CD4-positive, alpha-beta T cell treated with Interleukin-6 for 4 hours (primary cell): Measurements from ENCODE around the gene SHH.

Experiments used
- DNase-seq: peaks from one replicate; pipeline ENCODE4 v3.0.0-alpha.2; 2020; ENCODE audit warnings: mixed read lengths

Gene SHH

DNA sequence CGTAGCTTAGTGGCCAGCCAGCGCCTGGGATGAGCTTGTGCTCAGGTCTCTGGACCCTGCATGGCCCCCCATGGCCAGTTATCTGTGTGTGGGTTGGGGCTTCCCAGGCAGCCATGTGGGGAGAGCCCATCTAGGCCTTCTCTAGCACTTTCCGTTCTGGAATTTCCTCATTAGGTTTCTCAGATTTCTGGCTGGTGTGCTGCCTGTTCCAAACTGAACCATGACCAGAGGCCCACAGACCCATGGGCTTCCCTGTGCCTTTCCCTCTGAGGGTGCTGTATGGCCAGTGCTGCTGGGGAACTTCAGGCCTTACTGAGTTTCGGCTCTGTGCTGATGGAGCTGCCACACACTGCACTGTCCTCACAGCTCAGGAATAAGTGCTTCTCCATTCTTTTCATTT, 50.2 kb downstream of the SHH start:
- no peak for DNase-seq

DNA sequence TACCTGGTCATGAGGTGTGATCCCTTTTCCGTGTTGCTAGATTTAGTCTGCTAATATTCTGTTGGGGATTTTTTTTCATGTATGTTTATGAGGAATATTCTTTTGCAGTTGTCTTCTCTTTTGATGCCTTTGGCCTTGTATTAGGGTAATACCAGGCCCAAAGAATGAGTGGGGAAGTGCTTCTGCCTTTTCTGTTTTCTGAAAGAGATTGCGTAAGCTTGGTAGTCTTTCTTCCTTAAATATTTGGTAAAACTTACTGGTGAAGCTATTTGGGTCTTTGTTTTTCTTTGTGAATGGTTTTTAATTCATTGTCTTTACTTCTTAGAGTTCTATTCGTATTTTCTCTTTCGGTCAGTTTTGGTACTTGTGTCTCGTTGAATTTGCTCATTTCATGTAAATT, 51.1 kb downstream of the SHH start:
- no peak for DNase-seq

DNA sequence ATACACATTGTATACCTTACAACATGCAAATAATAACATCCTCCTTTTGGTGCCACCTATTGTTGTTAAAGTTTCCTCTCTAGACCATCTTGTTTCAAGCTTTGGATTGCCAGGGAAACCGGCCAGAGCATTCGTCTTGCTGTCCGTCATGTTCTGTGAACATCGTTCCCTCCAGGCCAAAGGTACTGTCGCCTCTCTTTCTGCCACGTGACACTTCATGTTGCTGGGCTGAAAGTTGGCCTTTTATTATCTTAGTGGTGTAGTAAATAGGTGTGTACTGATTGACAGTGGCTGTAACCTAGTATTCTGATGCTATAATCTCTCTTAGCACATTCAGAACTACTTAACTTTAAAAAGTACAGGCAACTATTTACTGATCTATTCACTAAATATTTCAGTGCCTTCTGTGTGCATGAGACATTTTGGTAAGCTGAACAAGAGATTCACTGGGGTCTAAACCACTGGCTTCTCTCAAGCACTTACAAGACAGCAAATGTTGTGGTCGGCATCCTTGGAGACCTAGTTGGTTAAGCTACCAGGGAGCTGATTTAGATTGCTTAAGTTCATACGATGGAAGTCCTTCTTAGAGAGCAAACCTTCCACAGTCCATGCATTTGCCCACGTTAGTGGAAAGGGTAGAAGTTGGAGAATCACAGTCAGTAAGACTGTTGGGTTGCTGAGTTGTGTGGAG, 52.4 kb downstream of the SHH start:
- DNase-seq: no peak

DNA sequence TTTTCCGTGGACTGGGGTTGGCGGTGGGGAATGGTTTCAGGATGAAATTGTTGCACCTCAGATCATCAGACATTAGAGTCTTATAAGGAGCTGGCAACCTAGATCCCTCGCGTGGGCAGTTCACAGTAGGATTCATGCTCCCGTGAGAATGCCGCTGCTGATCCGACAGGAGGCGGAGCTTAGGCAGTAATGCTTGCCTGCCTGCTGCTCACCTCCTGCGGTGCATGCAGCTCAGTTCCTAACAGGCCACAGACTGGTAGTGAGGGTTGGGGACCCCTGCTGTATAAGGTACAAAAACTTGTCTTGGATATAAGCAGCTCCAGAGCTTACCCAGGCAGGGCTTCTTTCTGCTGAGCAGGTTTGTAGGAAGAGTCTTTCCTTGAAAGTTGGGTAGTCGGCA, 53.9 kb downstream of the SHH start:
- no peak for DNase-seq

DNA sequence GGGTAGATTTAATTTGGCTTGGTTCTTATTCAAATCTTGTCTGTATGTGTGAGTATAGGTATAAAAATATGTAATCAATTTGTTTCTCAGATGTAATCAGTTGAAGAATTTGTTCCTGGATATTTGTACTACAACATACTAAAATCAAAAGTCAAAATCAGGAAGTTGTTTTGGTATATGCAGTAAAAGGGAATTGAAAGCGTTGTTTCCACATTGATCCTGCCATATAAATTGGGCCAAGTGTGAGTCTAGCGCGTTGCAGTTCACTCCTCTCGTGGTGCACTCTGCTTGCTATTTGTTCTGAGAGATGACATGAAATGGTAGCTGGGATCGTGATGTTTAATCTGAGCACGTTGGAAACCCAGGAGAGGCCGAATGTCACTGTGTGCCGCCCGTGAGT, 55.9 kb downstream of the SHH start:
- no peak for DNase-seq

DNA sequence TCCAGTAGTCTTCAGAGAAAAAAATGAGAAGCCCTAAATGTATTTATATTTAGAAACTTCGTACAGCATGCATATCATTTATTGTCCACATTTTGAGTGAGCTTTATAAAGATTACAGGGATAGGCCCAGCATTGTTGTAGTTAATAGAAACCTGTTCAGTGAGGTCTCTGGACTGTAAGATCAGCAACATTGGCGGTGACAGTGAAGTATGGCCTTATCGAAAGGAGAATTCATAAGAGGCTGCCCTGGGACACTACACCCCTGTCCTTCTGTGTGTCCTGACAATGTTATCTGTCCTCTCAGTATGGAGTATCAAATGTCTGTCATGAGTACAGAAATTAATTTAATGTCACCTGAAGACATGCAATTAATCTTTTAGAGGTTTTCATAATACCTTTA, 57.2 kb downstream of the SHH start:
- DNase-seq: no peak

DNA sequence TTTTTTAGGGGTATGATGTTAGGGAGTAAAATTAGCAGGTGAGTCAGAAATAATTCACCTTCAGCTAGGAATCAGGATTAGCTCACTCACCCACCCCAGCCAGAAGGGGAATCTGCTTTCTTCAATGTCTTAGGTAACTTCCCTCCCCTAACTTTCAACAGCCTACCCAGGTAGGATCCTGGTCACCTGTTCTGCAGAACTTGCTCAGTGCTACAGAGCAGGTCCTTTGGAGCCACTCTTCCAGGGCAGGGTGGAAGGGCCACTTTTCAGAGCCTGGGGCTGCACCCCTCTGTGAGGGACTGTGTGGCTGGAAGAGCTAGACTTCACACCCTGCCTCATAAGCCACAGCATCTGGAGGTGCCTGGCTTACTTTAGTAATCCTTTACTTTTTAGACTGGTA, 58.1 kb downstream of the SHH start:
- no peak for DNase-seq

DNA sequence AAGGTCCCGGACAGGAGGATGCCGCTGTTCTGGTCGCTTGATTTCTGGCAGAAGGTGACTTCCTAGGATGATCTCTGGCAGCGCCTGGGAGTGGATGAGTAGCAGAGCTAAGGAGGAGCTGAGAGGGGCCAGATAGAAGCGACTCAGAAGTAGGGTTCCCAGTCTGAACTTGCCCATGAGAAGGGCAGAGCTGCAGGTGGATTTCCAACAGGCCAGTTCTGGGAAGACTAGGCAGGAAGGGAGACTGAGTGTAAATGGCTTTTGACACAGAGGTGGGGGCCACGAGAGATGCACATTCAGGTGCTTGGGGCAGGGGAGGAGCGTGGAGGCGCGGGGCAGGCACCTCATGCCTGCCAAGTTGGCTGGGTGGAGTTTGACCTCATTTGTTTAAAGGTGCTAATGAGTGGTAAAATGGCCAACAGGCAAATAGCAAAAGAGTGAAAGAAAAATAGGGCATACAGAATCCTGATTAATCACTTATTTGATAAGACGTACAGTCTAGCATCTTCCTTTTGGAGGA, 58.8 kb downstream of the SHH start:
- DNase-seq: no peak

DNA sequence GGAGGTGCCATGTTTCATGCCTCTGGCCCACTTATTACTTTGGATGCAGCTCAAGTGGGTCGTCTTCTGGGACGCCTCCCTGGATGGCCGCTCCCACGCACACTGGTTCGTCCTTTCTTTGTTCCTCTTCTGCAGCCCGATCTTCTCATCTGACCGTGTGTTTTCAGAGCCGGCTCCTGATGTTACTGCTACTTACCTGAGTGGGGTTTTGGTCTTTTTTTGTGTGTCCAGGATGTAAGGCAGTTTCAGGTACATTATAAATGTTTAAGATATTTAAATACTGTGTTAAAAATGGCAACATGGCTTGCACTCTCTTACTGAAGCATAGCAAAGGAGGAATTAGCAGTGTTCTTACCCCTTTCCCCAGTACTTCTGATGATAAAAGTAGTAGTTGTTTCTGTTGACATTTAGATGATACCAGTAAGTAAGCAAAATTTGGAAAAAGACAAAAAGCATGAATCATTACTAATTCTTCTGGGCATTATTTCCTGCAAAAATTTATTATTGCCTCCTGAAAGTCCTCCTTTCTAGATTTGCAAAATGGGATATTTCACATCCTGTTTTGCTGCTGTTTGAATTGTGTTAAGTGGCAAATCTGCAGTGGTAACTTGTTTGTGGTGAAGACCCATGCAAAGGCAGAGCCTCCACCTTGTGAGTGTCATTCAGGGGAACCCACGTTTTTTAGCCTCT, 59.4 kb downstream of the SHH start:
- DNase-seq: no peak

DNA sequence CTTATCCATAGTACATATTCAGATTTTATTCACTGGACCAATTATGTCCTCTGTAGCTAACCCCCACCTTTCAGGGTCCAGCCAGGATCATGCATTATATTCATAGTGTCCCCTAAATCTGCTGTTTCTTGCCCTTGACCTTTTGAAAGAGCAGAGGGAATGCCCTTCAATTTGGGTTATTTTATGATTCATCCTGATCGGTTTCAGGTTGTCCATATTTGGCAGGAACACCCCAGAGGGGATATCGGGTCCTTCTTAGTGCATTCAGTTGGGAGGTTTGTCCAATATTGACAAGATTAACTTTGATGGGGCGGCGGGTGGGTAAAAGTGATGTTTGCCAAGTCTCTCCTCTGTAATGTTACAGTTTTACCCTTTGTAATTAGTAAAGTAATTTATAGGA, 60.9 kb downstream of the SHH start:
- DNase-seq: no peak

DNA sequence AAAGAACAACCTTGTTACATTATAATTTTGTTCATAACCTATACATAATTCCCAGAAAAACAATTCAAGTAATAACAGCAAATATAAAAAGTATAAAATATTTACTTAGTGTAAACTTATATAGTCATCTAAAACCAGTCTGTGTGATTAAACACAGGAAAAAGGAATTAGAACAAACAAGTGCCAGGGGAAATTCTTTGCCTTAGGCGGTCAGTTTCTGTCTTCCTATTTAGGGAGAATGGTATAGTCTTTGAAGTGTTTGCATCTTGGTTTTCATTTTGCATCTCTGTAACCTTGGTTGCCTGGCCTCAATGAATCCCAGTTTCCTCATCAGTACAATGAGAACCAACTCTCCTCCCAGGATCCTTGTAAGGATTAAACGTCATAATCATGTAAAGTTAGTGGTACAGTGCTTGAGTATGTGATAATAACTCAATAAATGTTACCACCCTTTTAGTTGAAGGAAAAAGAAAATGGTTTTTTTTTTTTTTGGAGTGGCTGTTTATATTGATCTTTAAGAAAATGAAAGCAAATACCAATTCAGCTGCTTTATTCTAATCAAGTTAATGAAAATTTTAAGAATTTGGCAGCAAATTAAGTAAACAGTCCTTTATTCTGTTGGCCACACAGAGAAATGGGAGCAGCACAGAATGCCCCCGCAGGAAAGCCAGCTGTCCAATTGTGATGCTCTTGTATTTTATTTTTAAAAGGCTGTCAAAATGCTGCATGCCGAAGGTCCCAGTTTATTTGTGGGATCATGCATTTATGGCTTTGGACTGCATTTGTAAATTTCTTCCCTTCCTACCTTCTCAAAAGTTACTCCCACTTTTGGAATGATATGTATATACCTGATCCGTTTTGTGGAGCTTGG, 61.8 kb downstream of the SHH start:
- no peak for DNase-seq
